DMS 273 treated with DMSO at 0.1 percent for 48 hours (cell line): Measurements from ENCODE around the gene PSG7.
"Not testable (repeated sequence)": the region's sequence is repeated elsewhere in the genome, so short reads cannot be mapped to it uniquely, and the experiment has no call there.

ENCODE experiments used
- DNase-seq: peaks from one replicate; lab custom pipeline; 2025; lab: John Stamatoyannopoulos, UW

The PSG7 gene

DNA sequence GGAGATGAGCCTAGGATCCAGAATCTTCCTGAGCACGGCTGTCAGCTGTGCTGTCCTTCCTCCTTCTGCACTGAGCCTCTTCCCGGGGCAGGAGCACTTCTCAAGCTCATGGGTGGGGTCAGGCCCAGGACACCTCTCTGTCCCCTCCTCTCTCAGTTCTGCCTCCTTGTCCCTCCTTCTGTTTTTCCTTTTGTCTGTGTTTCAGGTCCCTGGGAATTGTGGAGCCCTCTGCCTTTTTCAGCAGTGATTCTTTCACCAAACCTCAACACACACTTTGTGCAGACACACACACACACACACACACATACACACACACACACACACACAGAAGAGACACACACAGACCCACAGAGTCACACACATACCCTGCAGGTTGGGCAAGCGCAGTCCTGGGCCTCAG is at the start of gene PSG7:
Gene PSG7 (minus strand): TSS at position 101 of the 400 bp plus-strand sequence. CDS start 131 bp downstream, outside the sequence.
- DNase-seq, result not testable (repeated sequence)

- no peak for DNase-seq
Observed at GRCh38 chr19:42985588-42985987, 48.6 kb upstream of the PSG7 start.

- DNase-seq, result not testable (repeated sequence)
Observed at GRCh38 chr19:42982111-42982510, 45.1 kb upstream of the PSG7 start.

DNA sequence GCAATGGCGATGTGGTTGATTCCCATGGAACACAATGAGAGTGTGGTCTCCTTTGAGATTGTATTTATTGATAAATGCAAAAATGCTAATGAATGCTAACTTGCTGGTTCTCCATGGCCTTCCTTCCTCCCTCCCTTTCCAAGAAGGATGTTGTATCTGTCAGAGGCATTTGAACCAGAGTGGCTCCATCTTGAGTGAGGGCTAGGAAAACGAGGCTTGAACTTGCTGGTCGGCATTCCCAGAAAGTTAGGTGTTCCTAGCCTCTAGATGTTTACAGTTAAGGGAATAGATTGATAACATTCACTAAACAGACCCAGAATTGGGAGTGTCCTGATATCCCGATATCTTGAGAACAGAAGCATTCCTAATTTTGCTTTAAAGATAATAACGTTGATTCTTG is 34.4 kb upstream of the PSG7 start:
- DNase-seq, result not testable (repeated sequence)

DNA sequence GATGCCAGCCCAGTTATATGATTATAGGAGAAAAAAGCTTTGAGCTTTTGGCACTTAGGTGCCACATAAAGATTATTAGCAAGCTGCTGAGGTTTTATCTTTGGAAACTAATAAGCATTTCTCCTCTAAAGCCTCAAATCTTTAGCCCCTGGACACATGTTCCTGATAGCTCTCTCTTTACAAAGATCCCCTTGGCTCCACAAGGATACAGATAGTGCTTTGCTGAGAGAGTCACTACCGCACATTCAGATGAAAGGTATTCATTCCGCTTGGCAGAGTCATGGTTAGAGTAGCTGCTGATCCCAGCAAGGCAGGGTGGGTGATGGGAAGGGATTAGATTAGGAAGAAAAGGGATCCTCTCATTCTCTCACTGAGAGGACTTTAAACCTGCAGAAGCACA is 28.2 kb upstream of the PSG7 start:
- DNase-seq, result no peak

DNA sequence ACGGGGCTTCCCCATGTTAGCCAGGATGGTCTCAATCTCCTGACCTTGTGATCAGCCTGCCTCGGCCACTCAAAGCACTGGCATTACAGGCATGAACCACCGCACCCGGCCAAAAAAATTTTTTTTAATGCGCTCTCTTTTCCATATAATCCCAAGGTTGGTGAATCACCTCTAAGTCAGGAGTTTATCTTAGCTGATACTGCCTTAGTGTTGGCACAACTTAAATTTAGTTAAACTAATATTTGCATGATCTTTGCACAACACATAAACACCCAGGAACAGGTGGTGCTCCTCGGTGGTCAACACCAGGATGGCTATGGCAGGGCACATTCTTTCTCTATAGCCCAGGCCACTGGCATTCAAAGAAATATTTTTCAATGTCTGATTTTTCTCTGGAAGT is 24.1 kb upstream of the PSG7 start:
- DNase-seq, result no peak

DNA sequence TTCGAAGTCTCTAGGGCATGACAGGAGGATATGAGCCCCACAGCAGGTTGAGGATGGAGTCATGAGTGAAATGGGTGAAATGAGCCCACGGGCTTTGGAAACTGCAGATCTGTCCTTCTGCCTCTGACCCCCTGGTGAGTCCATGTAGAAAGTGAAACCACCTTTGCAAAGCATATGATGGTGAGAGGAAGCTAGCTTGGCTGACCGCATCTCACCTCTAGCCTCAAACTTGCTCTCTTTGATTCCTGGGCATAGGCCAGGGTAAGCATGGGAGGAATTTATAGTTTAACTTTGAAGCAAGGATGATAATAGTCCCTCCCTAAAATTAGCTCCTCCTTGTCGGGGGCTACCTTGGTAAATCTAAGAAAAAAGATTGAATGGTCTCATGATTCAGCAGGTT is 15.1 kb upstream of the PSG7 start:
- not testable (repeated sequence) for DNase-seq

DNA sequence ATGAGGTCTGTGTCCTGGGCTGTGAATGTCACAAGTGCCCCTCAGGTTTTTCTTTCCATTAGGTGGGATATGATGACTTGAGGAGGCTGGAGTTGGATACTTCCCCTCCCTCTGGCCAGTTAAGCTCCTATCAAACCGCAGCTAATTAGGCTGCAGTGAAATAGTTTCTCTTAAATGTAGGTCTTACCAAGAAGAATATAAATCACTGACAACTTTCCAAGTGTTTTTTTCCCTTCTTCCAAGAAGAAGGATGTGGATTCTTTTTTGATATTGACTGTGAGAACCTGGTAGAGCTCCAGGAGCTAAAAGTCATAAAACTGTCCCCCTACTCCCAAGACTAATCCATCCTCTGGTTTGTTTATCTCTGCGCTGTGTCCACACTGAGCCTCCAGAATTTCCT is 14.5 kb upstream of the PSG7 start:
- DNase-seq, result not testable (repeated sequence)

DNA sequence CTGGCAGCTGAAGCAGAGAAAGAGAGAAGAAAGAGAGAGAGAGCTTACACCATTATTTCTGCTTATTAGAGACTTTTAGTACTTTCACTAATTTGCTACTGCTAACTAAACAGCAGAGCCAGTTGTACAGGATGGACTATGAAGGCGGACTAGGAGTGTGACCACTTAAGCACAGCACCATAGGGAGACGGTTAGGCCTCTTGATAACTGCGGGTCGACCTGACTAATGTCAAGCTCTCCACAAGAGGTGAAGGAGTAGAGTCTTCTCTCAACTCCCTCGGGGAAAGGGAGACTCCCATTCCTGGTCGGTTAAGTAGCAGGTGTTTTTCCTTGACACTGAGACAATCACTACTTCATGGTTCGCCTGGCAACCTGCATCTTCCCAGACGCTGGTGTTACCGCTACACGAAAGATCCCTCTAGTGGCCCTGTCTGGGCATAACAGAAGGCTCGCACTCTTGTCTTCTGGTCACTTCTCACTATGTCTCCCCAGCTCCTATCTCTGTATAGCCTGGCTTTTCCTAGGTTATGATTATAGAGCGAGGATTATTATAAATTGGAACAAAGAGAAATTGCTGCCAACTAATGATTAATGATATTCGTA is 5.3 kb upstream of the PSG7 start:
- DNase-seq, result no peak

GRCh38 chr19:42934726-42935125 is 2.3 kb downstream of the PSG7 start:
- not testable (repeated sequence) for DNase-seq

DNA sequence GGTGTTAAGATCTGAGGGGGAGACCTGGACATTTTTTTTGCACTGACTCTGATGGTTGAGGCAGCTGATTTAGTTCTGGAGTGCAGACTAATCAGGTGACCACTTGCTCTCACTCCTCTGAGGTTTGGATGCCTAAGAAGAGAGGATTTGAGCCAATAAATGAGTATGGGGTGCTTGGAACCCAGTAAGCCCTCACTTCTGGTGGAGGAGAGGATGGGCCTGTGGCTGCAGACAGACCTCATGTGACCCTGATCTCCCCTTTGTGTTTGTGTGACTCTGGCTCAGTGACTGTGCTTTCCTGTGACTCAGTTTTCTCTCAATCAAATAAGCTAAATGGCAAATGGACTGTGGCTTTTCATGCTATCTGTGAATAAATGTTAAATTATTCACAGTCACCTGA is 2.8 kb downstream of the PSG7 start:
- DNase-seq, result not testable (repeated sequence)

DNA sequence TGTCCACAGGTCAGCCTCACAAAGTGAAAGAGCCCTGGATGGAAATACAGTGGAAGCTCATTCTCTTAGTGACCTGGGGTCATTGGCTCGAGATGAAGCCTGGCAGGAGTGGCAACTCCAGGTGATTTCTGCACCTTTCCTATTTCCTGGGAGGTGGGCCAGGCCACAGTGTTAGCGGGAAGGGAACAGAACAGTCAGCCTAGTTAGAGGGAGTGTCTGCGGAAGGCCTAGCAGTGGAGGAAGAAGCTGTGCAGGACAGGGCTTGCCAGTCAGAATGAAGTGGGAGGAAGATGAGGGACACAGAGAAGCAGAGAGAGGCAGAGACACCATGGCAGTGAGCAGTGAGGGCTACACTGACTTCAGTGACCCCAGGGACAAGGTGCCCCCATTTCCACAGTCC is 3.6 kb downstream of the PSG7 start:
- DNase-seq, result not testable (repeated sequence)

DNA sequence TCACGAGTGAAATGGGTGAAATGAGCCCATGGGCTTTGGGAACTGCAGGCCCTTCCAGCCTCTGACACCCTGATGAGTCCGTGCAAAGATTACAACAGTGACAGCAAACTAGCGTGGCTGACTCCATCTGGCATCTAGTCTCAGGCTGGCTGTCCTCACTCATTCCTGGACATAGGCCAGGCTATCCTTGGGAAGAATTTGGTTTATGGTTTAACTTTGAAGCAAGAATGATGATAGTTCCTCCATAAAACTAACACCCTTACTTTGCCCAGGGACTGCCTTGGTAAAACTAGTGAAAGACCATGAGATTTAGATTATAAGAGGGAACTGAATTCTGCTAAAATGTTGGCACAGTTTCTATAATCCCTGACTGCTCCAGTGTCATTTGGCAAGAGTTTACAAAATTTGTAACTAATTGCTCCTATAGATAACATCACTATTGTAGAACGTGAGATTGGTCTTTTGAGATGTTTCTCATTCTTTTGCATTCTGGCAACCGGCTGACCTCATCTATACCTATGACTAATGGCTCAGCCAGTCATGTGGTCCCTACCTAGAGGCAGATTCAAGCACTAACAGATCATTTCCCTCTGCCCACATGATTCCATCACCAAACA is 4.4 kb downstream of the PSG7 start:
- not testable (repeated sequence) for DNase-seq

- DNase-seq, result not testable (repeated sequence)
Observed at GRCh38 chr19:42930214-42930613, 6.8 kb downstream of the PSG7 start.

DNA sequence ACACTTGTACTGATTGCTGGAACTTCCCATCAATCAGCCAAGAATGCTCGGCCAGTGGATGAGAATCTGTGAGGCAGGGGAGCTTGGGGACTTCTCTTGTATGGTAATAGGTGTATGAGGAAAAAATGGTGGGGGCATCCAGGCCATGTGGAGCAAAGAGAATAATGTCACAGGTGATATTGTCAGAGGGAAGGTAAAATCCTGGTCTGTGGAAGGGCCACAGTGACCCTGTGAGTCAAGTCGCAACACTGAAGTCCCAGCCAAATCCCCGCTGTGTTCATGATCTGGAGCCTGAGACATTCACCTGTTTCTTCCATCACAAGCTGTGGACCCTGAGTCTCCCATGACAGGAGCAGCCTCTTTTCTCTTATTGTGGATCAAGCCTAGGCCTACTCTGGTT is 8.1 kb downstream of the PSG7 start:
- DNase-seq, result no peak

DNA sequence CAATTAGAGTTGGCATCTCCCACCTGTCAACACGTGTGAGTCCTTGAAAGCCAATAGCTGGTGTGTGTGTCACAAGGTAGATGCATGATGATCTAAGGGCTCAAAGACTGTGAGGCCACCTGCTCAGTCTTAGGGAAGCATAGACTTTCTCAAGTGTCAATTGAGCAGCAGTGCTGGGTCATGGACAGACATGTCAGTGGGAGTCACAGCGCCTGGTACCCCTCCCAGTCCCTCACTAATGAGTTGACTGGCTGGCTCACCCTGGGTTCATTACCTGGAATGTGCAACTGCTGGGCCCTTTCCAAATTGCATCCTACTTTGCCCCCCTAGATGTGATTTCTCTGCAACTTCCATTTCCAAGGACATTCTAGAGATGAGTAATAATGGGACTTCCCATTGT is 10.2 kb downstream of the PSG7 start:
- DNase-seq, result no peak

GRCh38 chr19:42923106-42923505 is 13.9 kb downstream of the PSG7 start:
- DNase-seq, result not testable (repeated sequence)

GRCh38 chr19:42920971-42921370 is 16.0 kb downstream of the PSG7 start:
- DNase-seq, result not testable (repeated sequence)

DNA sequence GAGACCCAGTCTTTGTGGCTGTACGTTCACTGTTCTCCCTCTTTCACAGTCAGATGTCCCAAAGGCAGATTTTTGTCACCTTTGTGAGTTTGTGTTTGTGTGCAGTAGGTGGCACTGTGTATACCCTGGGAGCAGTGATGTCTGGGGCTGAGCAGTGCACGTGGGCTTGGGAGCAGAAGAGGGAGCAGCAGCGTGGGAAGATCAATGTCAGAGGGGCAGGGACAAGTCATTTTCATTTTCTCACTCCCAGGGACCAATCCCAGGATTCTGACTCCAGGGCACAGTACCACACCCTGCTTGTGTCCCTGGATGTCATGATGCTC is 17.3 kb downstream of the PSG7 start:
- no peak for DNase-seq

- not testable (repeated sequence) for DNase-seq
Observed at GRCh38 chr19:42919070-42919756, 17.8 kb downstream of the PSG7 start.

- not testable (repeated sequence) for DNase-seq
Observed at GRCh38 chr19:42918377-42919069, 18.5 kb downstream of the PSG7 start.

DNA sequence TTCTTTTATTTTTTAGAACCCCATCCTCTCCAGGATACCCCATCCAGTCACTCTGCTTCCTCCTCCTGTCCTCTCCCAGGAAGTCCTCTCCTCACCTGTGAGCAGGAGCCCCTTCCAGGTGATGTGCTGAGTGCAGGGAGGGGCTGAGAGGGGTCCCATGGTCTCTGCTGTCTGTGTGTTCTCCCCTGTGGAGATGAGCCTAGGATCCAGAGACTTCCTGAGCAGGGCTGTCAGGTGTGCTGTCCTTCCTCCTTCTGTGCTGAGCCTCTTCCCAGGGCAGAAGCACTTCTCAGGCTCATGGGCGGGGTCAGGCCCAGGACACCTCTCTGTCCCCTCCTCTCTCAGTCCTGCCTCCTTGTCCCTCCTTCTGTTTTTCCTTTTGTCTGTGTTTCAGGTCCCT is 19.4 kb downstream of the PSG7 start, which contains the start of gene PSG6:
Gene PSG6 (minus strand): TSS at position 261 of the 400 bp plus-strand sequence. CDS start 102 bp downstream, at position 159.
- DNase-seq, result not testable (repeated sequence)

DNA sequence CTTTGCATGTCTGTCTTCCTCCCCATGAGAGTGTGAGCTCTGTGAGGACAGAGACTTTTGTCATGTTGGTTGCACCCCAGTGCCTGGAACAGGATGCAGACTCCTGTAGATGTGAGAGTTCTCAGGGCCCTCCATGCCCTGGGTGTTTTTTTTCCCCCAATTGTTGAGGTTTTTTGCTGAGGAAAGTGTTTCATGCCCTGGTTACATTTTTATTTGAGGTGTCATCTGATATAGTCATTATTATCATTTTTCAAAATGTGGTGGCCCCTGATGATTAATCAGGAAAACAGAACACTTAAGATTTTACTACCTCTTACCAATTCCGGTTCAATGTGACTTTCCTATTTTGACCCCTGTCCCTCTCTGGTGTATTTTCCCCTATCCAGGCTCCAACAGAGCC is 20.1 kb downstream of the PSG7 start:
- DNase-seq, result not testable (repeated sequence)
